Amniotic stem cell (primary cell): ENCODE measurements around the gene RTF1.

Experiments used
- DNase-seq: peaks from one replicate; lab custom pipeline; 2025; lab: John Stamatoyannopoulos, UW

The RTF1 gene

GRCh38 chr15:41487802-41488201 is 70.9 kb downstream of the RTF1 start:
- no peak for DNase-seq

- no peak for DNase-seq
Observed at GRCh38 chr15:41489641-41490040, 72.7 kb downstream of the RTF1 start.

- peak; percentile 86 for DNase-seq
Observed at GRCh38 chr15:41490355-41490754, 73.5 kb downstream of the RTF1 start.

GRCh38 chr15:41491889-41492288 is 75.0 kb downstream of the RTF1 start:
- no peak for DNase-seq

- DNase-seq, result no peak
Observed at GRCh38 chr15:41492597-41493204, 75.8 kb downstream of the RTF1 start.

GRCh38 chr15:41493205-41493901 is 76.5 kb downstream of the RTF1 start, which contains the start of gene ITPKA:
Gene ITPKA (plus strand): TSS chr15:41493874. CDS start chr15:41493928, 54 bp downstream.
- DNase-seq, result peak; percentile 47

GRCh38 chr15:41493902-41494189 is 77.0 kb downstream of the RTF1 start:
- DNase-seq, result no peak

GRCh38 chr15:41494190-41494921 is 77.5 kb downstream of the RTF1 start:
- DNase-seq, result no peak

- no peak for DNase-seq
Observed at GRCh38 chr15:41494922-41495735, 78.2 kb downstream of the RTF1 start.

- DNase-seq, result no peak
Observed at GRCh38 chr15:41495736-41496599, 79.1 kb downstream of the RTF1 start.

GRCh38 chr15:41498657-41499056 is 81.8 kb downstream of the RTF1 start:
- DNase-seq, result no peak

GRCh38 chr15:41499109-41499851 is 82.4 kb downstream of the RTF1 start:
- DNase-seq, result no peak

- DNase-seq, result no peak
Observed at GRCh38 chr15:41501191-41501917, 84.5 kb downstream of the RTF1 start.

- no peak for DNase-seq
Observed at GRCh38 chr15:41501931-41502794, 85.3 kb downstream of the RTF1 start.

- DNase-seq, result no peak
Observed at GRCh38 chr15:41502795-41503668, 86.1 kb downstream of the RTF1 start.

GRCh38 chr15:41503669-41504010 is 86.7 kb downstream of the RTF1 start:
- DNase-seq, result no peak

GRCh38 chr15:41504751-41505492 is 88.0 kb downstream of the RTF1 start:
- no peak for DNase-seq
